ENCODE measurements around the gene ANXA8. TPM values are rescaled to one million over a fixed set of nuclear protein-coding genes. Genes with fewer than 3 reads are reported as not detected.
A peak's percentile ranks its signal among the peaks of the same experiment; 100 is the strongest.
"Not testable (repeated sequence)": the region's sequence is repeated elsewhere in the genome, so short reads cannot be mapped to it uniquely, and the experiment has no call there.

The ANXA8 gene
- total and polyA plus RNA-seq, 4 donors: 0.68 to 19.7 (median 13.1) TPM

- H3K9me3 ChIP-seq (ENCODE audit: control insufficient read depth in 4 of 4, insufficient read depth in 3 of 4, low read length in 3 of 4); H3K36me3 ChIP-seq (ENCODE audit: control insufficient read depth in 4 of 4, insufficient read depth in 4 of 4, low read length in 4 of 4); H3K27me3 ChIP-seq (ENCODE audit: control insufficient read depth in 3 of 3, insufficient read depth in 3 of 3, low read length in 2 of 3); H3K9ac ChIP-seq (ENCODE audit: insufficient read depth in 1 of 2, low read length in 2 of 2); H3K4me1 ChIP-seq (ENCODE audit: control insufficient read depth in 5 of 5, insufficient read depth in 5 of 5, low read length in 5 of 5); H3K4me3 ChIP-seq; DNase-seq; ATAC-seq (ENCODE audit: insufficient read depth, low FRiP score); H3K27ac ChIP-seq (ENCODE audit: low read depth in 1 of 2, low read length in 1 of 2): not testable (repeated sequence)
- WGBS, 2 donors: 100% methylated on average over 1 of the region's 3 CpGs; no CpG with 5 or more reads in 1 of the 2 donors
These were observed 11.3 kb downstream of the ANXA8 start for GRCh38 chr10:47472647-47473046.

- H3K4me1 ChIP-seq (ENCODE audit: control insufficient read depth in 5 of 5, insufficient read depth in 5 of 5, low read length in 5 of 5); DNase-seq; H3K4me3 ChIP-seq; H3K9ac ChIP-seq (ENCODE audit: insufficient read depth in 1 of 2, low read length in 2 of 2); H3K27me3 ChIP-seq (ENCODE audit: control insufficient read depth in 3 of 3, insufficient read depth in 3 of 3, low read length in 2 of 3); H3K36me3 ChIP-seq (ENCODE audit: control insufficient read depth in 4 of 4, insufficient read depth in 4 of 4, low read length in 4 of 4); H3K27ac ChIP-seq (ENCODE audit: low read depth in 1 of 2, low read length in 1 of 2); H3K9me3 ChIP-seq (ENCODE audit: control insufficient read depth in 4 of 4, insufficient read depth in 3 of 4, low read length in 3 of 4); ATAC-seq (ENCODE audit: insufficient read depth, low FRiP score): not testable (repeated sequence)
- WGBS, 2 donors: no CpG with 5 or more reads among the region's 5 CpGs
These were observed 11.8 kb downstream of the ANXA8 start for GRCh38 chr10:47472072-47472471.

- DNase-seq; H3K4me1 ChIP-seq (ENCODE audit: control insufficient read depth in 5 of 5, insufficient read depth in 5 of 5, low read length in 5 of 5); ATAC-seq (ENCODE audit: insufficient read depth, low FRiP score); H3K27ac ChIP-seq (ENCODE audit: low read depth in 1 of 2, low read length in 1 of 2); H3K9me3 ChIP-seq (ENCODE audit: control insufficient read depth in 4 of 4, insufficient read depth in 3 of 4, low read length in 3 of 4); H3K9ac ChIP-seq (ENCODE audit: insufficient read depth in 1 of 2, low read length in 2 of 2); H3K4me3 ChIP-seq; H3K36me3 ChIP-seq (ENCODE audit: control insufficient read depth in 4 of 4, insufficient read depth in 4 of 4, low read length in 4 of 4); H3K27me3 ChIP-seq (ENCODE audit: control insufficient read depth in 3 of 3, insufficient read depth in 3 of 3, low read length in 2 of 3): not testable (repeated sequence)
- 88 to 94% methylated on average over 14 to 15 of the region's 20 CpGs for WGBS, 2 donors
These were observed 15.0 kb downstream of the ANXA8 start for GRCh38 chr10:47468731-47469528.

DNA sequence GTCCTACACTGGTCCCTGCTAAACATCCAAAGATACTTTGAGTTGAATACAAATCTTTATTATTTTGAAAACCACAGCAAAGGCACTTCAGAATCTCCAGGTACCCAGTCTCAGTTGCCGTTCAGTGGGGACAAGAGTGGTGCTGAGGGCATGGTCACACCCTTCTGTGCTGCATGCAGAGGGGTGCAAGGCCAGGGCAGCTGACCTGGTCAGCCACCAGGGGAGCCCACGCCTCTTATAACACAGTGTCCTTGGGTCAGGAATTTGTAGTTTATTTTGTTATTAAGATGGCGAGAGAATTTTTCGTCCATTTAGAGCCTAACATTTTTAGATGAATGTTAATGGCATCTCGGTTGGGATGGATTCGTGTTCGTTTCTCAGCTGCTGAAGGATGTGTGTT lies 16.0 kb downstream of the ANXA8 start:
- H3K27me3 ChIP-seq (ENCODE audit: control insufficient read depth in 3 of 3, insufficient read depth in 3 of 3, low read length in 2 of 3); H3K9me3 ChIP-seq (ENCODE audit: control insufficient read depth in 4 of 4, insufficient read depth in 3 of 4, low read length in 3 of 4); DNase-seq; H3K27ac ChIP-seq (ENCODE audit: low read depth in 1 of 2, low read length in 1 of 2); H3K36me3 ChIP-seq (ENCODE audit: control insufficient read depth in 4 of 4, insufficient read depth in 4 of 4, low read length in 4 of 4); H3K4me3 ChIP-seq; H3K4me1 ChIP-seq (ENCODE audit: control insufficient read depth in 5 of 5, insufficient read depth in 5 of 5, low read length in 5 of 5); ATAC-seq (ENCODE audit: insufficient read depth, low FRiP score); H3K9ac ChIP-seq (ENCODE audit: insufficient read depth in 1 of 2, low read length in 2 of 2): not testable (repeated sequence)
- 86 to 90% methylated on average over 4 to 5 of the region's 7 CpGs for WGBS, 2 donors

DNA sequence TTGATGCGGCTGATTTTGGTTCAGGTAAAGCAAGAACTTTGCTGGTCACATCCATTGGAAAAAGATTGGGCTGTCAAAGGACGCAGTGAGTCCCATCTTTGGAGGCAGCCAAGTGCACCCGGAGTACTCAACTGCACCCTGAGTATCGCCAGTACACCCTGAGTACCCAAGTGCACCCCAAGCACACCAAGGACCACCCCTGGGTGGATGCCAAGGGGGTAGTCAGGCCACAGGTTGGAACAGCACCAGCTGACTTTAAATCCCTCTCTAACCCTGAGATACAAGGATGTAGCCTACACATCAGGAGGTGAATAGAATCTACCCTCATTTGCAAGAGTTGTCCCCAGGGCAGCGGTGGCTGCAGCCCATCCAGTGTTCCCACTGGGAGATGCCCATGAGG lies 16.5 kb downstream of the ANXA8 start:
- not testable (repeated sequence) for H3K9me3 ChIP-seq (ENCODE audit: control insufficient read depth in 4 of 4, insufficient read depth in 3 of 4, low read length in 3 of 4); H3K4me3 ChIP-seq; H3K36me3 ChIP-seq (ENCODE audit: control insufficient read depth in 4 of 4, insufficient read depth in 4 of 4, low read length in 4 of 4); H3K9ac ChIP-seq (ENCODE audit: insufficient read depth in 1 of 2, low read length in 2 of 2); DNase-seq; ATAC-seq (ENCODE audit: insufficient read depth, low FRiP score); H3K27ac ChIP-seq (ENCODE audit: low read depth in 1 of 2, low read length in 1 of 2); H3K4me1 ChIP-seq (ENCODE audit: control insufficient read depth in 5 of 5, insufficient read depth in 5 of 5, low read length in 5 of 5); H3K27me3 ChIP-seq (ENCODE audit: control insufficient read depth in 3 of 3, insufficient read depth in 3 of 3, low read length in 2 of 3)
- WGBS, 2 donors: 96 to 100% methylated on average over 2 to 5 of the region's 5 CpGs

DNA sequence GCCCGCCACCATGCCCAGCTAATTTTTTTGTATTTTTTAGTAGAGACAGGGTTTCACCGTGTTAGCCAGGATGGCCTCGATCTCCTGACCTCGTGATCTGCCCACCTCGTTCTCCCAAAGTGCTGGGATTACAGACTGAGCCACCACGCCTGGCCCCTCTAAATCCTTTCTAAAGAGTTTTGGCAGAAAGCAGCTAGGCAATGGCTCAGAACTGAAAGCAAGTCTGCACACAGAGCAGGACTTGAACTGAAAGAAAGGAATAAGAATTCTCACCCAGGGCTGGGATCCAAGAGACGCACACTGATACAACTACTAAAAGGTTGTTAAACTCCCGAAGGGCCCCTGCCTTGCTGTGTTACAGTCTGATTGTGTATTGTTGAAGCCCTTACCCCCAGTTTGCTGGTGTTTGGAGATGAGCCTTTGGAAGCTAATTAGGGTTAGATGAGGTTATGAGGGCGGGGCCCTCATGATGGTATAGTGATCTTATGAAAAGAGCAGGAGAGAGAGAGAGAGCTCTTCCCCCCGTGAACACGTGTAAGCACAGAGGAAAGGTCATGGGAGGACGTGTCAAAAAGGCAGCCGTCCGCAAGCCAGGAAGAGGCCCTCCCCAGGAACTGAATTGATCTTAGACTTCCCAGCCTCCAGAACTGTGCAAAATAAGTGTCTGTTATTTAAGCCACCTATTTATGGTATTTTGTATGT lies 18.5 kb downstream of the ANXA8 start:
- not testable (repeated sequence) for DNase-seq; H3K4me1 ChIP-seq (ENCODE audit: control insufficient read depth in 5 of 5, insufficient read depth in 5 of 5, low read length in 5 of 5); H3K36me3 ChIP-seq (ENCODE audit: control insufficient read depth in 4 of 4, insufficient read depth in 4 of 4, low read length in 4 of 4); H3K4me3 ChIP-seq; ATAC-seq (ENCODE audit: insufficient read depth, low FRiP score); H3K9me3 ChIP-seq (ENCODE audit: control insufficient read depth in 4 of 4, insufficient read depth in 3 of 4, low read length in 3 of 4); H3K27me3 ChIP-seq (ENCODE audit: control insufficient read depth in 3 of 3, insufficient read depth in 3 of 3, low read length in 2 of 3); H3K27ac ChIP-seq (ENCODE audit: low read depth in 1 of 2, low read length in 1 of 2); H3K9ac ChIP-seq (ENCODE audit: insufficient read depth in 1 of 2, low read length in 2 of 2)
- 78 to 83% methylated on average over 13 to 14 of the region's 14 CpGs for WGBS, 2 donors

GRCh38 chr10:47462577-47463358 lies 21.1 kb downstream of the ANXA8 start:
- H3K9ac ChIP-seq (ENCODE audit: insufficient read depth in 1 of 2, low read length in 2 of 2); H3K36me3 ChIP-seq (ENCODE audit: control insufficient read depth in 4 of 4, insufficient read depth in 4 of 4, low read length in 4 of 4); DNase-seq; H3K27me3 ChIP-seq (ENCODE audit: control insufficient read depth in 3 of 3, insufficient read depth in 3 of 3, low read length in 2 of 3); H3K4me3 ChIP-seq; H3K27ac ChIP-seq (ENCODE audit: low read depth in 1 of 2, low read length in 1 of 2); H3K9me3 ChIP-seq (ENCODE audit: control insufficient read depth in 4 of 4, insufficient read depth in 3 of 4, low read length in 3 of 4); H3K4me1 ChIP-seq (ENCODE audit: control insufficient read depth in 5 of 5, insufficient read depth in 5 of 5, low read length in 5 of 5): not testable (repeated sequence)
- peak; percentile 57 for ATAC-seq (ENCODE audit: insufficient read depth, low FRiP score)
- WGBS, 2 donors: 93 to 97% methylated on average over 3 of the region's 9 CpGs

- not testable (repeated sequence) for H3K4me3 ChIP-seq; H3K9me3 ChIP-seq (ENCODE audit: control insufficient read depth in 4 of 4, insufficient read depth in 3 of 4, low read length in 3 of 4); H3K4me1 ChIP-seq (ENCODE audit: control insufficient read depth in 5 of 5, insufficient read depth in 5 of 5, low read length in 5 of 5); H3K27me3 ChIP-seq (ENCODE audit: control insufficient read depth in 3 of 3, insufficient read depth in 3 of 3, low read length in 2 of 3); H3K27ac ChIP-seq (ENCODE audit: low read depth in 1 of 2, low read length in 1 of 2); H3K36me3 ChIP-seq (ENCODE audit: control insufficient read depth in 4 of 4, insufficient read depth in 4 of 4, low read length in 4 of 4); H3K9ac ChIP-seq (ENCODE audit: insufficient read depth in 1 of 2, low read length in 2 of 2)
- 3% methylated on average over 14 to 29 of the region's 37 CpGs for WGBS, 2 donors
- ATAC-seq (ENCODE audit: insufficient read depth, low FRiP score) (peak; percentile 84), DNase-seq (peak; percentile 56 to 69 (median 69))
These were observed 22.6 kb downstream of the ANXA8 start for GRCh38 chr10:47461261-47461687.
